NB4 (cell line): ENCODE measurements around the gene DLG2.

ENCODE experiments used
- CTCF ChIP-seq: IDR thresholded peaks from one replicate; pipeline ENCODE4 v1.5.1; 2012; ENCODE audit warnings: low read depth, low read length
- POLR2A ChIP-seq: IDR thresholded peaks from 2 replicates; pipeline ENCODE4 v1.6.1; 2011; ENCODE audit warnings: mild to moderate bottlenecking; ENCODE audit not compliant: insufficient read length; ENCODE audit errors: extremely low read depth
- TF ChIP-seq, protein P1 (sequence below): IDR thresholded peaks from 2 replicates; pipeline ENCODE4 v1.6.1; 2011; ENCODE audit warnings: low read depth, low read length

DNA sequence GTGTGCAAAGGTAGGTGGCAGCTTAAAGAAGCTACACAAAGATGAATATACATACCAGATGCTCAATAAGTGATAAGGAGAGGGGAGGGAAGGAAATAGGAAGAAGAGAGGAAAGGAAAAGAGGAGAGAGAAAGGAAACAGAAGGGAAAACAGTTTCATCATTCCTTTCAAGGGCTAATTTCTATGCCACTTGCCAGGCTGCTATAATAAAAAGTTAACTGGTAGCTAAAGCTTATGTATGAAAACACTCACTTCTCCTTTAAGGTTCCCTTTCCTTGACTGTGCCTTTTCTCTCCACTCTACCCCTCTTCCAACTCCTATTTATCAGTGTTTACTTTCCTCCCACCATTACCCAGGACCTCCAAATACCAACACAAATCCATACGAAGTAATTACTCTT lies 347.9 kb downstream of the DLG2 start:
- TF ChIP-seq CTCF = no peak
- no peak for TF ChIP-seq POLR2A
- TF ChIP-seq, protein P1, sequence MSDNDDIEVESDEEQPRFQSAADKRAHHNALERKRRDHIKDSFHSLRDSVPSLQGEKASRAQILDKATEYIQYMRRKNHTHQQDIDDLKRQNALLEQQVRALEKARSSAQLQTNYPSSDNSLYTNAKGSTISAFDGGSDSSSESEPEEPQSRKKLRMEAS = no peak
